T-helper 9 cell (primary cell): ENCODE results near the gene RPF1.
"Not testable (repeated sequence)": the region's sequence is repeated elsewhere in the genome, so short reads cannot be mapped to it uniquely, and the experiment has no call there.

Source experiments
- DNase-seq: peaks from one replicate; pipeline ENCODE4 v3.0.0-alpha.2; 2020
- total RNA-seq, 2 donors: gene quantifications; one replicate each; lab custom pipeline; 2026; lab: John Stamatoyannopoulos, UW

The RPF1 gene
- 71.9 to 72.3 reads per million in 2 donors for total RNA-seq

DNA sequence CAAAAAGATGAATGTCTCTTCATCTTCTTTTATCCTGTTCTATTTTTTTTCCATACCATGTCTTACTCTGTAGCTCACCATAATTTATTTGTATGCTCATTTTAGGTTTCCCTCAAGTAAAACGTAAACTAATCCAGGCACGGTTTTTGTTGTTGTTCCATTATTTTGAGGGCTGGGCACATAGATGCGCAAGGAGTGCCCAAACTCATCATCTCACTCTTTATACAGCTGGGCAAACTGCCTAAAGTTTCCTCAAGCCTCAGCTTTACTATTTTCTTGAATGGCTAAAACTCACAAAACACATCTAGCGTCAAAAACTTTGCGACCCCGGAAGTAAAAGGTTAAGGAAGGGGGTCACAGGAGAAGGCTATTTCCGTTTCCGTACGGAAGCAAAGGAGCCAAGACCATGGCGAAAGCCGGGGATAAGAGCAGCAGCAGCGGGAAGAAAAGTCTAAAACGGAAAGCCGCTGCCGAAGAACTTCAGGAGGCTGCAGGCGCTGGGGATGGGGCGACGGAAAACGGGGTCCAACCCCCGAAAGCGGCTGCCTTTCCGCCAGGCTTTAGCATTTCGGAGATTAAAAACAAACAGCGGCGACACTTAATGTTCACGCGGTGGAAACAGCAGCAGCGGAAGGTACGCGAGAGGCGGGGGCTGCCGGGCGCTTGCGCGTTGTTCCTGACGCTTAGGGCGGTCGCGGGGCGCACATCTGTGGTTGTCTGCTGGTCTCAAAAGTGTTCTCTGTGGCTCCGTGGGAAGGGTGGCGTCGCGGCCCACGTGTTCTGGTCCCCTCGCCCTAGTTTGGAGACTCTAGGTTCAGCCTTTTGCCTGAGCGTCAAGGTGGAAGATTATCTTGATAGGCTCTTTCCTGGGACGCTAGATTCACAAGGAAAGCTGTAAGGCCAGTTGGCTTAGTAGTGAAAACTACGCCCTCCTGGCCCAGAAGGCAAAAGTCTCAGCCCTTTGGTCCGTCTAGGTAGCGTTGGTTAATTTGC, at the start of gene RPF1:
TSS of gene RPF1 (plus strand) at position 391 of the 993 bp plus-strand sequence. CDS start at position 407, 16 bp downstream.
- DNase-seq, result peak; percentile 67

GRCh38 chr1:84430546-84430945, 48.5 kb upstream of the RPF1 start:
- no peak for DNase-seq

DNA sequence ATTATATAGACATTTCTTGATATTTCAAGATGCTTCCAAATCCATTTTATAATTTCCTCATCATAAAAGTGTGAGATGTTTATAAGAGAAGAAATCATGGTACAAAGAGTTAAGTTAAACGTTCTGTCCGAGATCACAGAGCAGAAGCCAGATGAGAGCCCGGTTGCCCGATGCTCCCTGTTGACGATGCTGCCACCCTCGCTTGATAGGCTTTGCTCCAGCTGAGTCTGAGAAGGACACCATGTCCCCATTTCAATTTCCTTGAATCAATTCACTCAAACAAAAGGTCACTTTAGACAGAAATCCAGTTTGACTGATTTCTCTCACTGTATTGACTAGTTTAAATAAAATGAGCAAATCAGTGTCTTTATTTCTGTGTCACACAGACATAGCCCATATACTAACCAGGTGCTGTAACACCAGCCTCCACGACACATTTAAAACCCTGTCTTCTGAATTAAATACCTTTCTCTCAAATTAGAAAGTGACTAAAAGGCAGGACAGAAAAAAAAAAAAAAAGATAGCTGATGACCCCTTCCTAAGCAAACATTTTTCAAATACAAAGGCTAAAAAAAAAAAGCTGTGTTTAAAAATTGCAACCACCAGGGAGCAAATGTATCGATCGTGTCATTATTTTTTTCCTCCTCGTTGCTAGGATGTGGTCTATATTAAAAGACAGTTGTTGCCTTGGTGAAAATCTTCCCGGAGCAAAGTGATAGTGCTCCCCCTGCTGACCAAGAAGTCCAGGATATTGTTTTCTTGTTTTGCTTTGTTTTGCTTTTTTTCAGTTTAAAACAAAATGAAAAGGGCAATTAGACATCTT, 45.6 kb upstream of the RPF1 start:
- DNase-seq, result peak; percentile 30

GRCh38 chr1:84434081-84434769, 44.8 kb upstream of the RPF1 start:
- DNase-seq, result no peak

DNA sequence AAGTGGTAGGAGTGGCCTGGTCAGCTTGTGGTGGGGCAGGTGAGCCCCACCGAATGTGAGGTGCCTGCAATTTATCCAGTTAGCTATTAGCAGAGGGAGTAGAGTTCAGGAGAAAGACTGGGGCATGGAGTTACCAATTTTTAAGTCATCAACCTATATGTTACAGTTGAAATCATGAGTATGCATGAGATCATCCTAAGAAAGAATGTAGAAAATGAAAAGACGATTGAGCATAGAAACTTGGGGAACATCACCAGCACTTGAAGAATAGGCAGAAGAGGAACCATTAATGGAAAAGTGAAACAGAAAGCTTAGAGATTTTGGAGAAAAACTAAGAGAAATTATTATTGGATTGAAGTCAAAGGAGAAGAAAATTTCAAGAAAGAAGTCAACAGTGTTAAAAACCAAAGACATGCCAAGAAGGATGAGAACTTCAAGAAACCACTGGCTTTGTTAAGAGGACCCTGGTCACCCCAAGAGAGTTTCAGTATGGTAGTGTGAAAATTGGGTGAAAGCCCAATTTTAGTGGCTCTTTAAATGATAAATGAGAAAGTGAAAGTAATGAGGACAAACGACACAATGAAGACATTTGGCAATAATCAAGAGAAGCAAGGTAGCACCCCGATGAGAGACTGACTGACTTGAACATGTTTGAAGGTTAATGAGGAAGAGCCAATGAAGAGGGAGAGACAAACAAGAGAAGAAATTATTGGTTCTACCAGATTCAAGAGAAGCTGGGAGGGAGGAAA, 44.1 kb upstream of the RPF1 start:
- no peak for DNase-seq

DNA sequence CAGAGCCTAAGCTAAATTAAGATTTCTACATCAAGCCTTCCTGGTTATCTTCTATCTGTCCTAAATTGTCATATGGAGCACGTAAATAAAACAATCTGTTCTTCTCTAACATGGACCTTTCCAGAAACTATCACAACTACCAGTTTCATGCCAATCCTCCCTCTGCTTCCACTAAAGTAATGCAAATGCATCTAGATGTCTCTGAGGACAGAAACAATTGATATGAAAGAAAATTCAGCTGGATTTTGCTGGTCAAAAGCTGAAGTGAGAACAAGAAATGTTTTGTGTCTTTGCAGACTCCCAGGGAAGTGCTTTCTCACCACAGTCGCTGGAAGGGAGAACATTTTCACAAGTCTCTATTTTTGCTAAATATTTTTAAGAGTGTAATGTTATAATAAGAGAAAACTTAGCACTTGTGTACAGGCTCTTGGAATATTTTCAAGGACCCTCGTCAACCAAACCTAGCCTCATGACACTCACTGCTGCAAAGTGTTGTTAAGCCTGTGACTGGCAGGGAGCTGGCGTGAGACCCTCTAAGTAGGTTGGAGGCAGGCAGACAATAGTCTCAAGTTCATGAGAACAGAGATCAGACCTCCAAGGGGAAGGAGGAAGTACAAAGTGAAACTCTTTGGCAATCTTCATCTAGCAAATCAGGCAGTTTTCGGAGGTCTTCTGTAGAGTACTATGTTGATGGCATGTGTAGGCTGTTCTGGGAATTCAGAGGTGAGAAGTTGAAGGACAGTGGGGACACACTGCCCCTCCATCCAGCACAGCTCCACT, 42.0 kb upstream of the RPF1 start:
- no peak for DNase-seq

DNA sequence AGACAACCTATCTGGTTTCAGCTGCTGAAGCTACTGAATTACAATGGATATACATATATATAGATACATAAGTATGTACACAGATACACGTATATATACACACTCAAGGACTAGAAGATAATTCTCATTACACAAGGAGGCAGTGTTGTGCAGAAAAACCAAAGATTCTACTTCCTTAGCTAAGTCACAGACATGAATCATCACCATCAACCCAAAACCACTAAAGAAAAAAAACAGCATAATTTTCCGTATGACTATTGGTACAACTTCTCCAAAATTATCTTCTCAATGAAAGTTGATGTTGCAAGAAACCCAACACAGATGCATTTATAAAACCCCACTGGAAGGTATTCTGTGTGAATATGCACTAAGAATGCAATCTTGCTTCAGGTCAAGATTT, 36.8 kb upstream of the RPF1 start:
- no peak for DNase-seq

DNA sequence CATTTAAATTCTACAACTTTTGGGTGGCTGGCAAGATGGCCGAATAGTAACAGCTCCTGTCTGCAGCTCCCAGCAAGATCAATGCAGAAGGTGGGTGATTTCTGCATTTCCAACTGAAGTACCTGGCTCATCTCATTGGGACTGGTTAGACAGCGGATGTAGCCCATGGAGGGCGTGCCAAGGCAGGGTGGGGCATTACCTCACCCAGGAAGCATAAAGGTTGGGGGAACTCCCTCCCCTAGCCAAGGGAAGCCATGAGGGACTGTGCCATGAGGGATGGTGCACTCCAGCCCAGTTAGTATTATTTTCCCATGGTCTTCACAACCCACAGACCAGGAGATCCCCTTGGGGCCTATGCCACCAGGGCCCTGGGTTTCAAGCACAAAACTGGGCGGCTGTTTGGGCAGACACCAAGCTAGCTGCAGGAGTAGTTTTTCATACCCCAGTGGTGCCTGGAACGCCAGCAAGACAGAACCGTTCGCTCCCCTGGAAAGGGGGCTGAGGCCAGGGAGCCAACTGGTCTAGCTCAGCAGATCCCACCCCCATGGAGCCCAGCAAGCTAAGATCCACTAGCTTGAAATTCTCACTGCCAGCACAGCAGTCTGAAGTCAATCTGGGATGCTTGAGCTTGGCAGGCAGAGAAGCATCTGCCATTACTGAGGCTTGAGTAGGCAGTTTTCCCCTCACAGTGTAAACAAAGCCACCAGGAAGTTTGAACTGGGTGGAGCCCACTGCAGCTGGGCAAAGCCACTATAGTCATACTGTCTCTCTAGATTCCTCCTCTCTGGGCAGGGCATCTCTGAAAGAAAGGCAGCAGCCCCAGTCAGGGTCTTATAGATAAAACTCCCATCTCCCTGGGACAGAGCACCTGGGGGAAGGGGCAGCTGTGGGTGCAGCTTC, 36.1 kb upstream of the RPF1 start:
- peak; percentile 22 for DNase-seq

GRCh38 chr1:84448704-84449103, 30.4 kb upstream of the RPF1 start:
- DNase-seq, result not testable (repeated sequence)

DNA sequence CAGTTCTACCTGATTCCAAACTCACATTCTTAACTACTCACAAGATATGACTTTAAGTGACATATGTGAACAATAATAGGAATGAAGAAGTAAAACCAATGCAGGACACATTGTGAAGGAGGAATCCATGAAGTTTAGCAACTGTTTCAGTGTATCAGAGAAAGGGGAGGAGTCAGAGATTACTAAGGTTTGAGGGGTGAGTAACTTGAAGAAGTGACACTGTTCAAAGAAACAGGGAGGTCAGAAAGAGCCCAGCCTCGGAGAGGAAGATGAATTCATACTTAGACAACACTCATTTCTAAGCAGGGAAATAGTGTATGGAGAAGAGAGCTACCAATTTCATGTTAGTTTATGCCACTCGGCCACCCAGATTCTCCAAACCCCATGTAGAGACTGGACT, 28.2 kb upstream of the RPF1 start:
- no peak for DNase-seq

DNA sequence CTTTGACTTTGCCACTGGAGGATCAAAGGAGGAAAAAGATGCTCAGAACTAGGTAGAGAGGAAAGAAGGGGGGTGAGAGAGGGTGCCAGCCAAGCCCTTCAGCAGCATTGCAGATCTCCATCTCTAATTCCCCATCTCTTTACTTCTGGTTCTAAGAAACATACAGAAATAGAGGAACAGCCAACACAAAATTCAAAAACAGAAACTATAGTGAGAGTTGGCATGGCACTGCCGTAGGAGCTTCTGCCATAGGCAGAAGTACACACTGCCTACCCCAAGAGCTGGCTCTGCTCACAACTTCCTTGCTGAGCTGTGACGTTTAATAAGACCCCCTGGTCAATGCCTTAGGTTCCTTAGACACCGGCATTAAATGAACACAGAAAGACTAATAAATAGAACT, 26.6 kb upstream of the RPF1 start:
- DNase-seq, result no peak

DNA sequence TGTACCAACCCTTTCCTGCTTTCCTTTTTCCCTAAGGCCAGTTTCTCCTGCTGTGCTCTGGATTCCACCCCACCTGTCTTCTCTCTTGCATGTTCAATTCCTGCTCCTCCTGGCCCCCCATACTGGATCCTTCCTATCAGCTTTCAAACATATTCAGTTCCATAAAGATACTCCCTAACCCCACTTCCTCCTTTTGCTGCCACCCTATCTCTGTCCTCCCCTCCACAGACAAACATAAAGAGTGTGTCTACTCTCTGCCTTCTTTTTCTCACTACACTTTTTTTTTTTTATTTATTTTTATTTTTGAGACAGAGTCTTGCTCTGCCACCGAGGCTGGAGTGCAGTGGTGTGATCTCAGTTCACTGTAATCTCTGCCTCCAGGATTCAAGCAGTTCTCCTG, 16.9 kb upstream of the RPF1 start:
- DNase-seq, result no peak

- no peak for DNase-seq
These were observed 11.8 kb upstream of the RPF1 start for GRCh38 chr1:84467298-84467697.

DNA sequence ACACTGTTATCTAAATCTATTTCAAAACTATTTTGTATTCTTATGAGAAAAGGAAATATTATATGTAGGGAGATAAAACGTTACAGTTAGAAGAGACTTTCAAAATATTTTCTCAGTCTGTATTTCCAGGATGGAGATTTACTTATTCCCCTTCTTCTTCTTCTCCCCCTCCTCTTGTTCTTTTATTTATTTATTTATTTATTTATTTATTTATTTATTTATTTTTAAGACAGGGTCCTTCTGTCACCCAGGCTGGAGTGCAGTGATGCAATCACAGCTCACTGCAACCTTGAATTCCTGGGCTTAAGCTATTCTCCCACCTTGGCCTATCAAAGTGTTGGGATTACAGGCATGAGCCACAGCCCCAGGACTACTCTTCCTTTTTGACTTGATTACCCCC, 2.8 kb upstream of the RPF1 start:
- DNase-seq, result no peak

GRCh38 chr1:84479998-84480397, 932 bp downstream of the RPF1 start:
- DNase-seq, result no peak

- DNase-seq, result no peak
These were observed 1.6 kb downstream of the RPF1 start for GRCh38 chr1:84480650-84481049.

- DNase-seq, result no peak
These were observed 2.3 kb downstream of the RPF1 start for GRCh38 chr1:84481317-84481716.

DNA sequence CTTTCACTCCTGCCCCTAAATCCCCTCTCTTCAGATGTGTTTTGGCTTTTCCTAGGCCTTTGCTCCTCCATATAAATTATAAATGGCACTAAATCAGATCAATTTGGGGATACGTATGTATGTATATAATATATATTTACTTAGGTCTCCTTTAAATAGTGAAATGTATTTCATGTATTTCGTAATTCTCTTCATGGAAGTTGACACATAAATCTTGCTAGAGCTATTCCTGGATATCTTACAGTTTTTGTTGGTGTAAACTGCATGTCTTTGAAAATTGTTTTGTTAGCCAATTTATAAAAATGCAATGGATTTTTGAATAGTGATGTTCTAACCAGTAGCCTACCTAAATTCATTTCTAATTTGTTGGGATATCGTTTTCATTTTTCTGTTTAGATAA, 9.0 kb downstream of the RPF1 start:
- no peak for DNase-seq

DNA sequence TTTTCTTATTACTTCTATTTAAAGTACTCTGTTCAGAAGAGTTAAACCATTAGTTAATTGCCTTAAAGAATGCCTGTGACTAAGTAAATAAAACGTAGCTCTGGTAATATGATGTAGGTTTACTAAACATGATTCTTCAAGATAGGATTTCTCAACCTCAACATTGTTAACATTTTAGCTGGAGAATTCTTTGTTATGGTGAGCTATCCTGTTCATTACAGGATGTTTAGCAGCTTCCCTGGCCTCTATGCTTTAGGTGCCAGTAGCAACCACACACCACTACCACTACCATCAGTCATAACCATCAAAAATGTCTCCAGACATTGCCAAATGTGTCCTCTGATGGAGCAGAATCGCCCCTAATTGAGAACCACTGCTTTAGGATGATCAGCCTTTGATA, 10.7 kb downstream of the RPF1 start:
- no peak for DNase-seq

GRCh38 chr1:84492726-84493125, 13.7 kb downstream of the RPF1 start:
- DNase-seq, result no peak
